ENCODE data around the gene METTL24. TPM values are rescaled to one million over a fixed set of nuclear protein-coding genes. Genes with fewer than 3 reads are reported as not detected.

The METTL24 gene
- total and polyA plus RNA-seq, 4 donors = 0.14 to 2.0 (median 0.91) TPM

DNA sequence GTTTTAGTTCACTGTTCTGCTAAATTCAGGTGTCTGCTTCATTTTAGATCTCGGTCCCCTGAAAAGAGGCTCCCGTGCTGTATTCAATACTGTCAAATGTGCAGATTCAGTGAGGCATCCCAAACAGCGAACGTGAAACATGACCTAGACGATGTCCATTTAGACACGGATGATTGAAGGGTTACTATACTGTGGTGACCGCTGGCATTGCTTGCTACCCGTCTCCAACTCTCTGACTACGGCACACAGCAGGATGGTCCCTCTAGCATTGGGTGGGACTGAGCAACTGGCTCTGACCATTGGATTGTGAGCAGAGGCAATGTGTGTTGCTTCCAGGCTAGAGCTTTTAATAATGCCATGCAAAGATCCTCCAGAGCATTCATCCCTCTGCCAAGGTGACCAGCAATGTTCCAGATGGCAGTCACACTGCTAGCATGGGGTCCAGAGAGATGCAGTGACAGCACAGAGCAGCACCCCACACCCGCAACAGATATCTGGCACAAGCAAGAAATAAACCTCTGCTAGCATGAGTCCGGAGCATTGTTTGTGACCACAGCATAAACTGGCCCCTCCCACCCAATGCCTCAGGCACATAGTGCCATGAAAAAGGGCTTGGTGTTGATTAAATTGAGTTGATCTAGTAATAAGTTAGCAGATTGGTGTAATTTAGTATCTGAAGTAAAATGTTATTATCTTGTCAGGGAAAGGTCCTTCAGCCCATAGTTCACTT, 9.0 kb downstream of the METTL24 start:
- TF ChIP-seq, protein P1, sequence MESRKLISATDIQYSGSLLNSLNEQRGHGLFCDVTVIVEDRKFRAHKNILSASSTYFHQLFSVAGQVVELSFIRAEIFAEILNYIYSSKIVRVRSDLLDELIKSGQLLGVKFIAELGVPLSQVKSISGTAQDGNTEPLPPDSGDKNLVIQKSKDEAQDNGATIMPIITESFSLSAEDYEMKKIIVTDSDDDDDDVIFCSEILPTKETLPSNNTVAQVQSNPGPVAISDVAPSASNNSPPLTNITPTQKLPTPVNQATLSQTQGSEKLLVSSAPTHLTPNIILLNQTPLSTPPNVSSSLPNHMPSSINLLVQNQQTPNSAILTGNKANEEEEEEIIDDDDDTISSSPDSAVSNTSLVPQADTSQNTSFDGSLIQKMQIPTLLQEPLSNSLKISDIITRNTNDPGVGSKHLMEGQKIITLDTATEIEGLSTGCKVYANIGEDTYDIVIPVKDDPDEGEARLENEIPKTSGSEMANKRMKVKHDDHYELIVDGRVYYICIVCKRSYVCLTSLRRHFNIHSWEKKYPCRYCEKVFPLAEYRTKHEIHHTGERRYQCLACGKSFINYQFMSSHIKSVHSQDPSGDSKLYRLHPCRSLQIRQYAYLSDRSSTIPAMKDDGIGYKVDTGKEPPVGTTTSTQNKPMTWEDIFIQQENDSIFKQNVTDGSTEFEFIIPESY (IDR thresholded peaks at IDR 0.05) = no peak
- no peak for TF ChIP-seq JUND (IDR thresholded peaks at IDR 0.05)
- TF ChIP-seq GABPA (IDR thresholded peaks at IDR 0.05 in 1 of 2, conservative IDR thresholded peaks at IDR 0.05 in 1 of 2) = no peak
- no peak for TF ChIP-seq RAD21 (IDR thresholded peaks at IDR 0.05)
- no peak for TF ChIP-seq YY1 (IDR thresholded peaks at IDR 0.05)
- TF ChIP-seq EGR1 (IDR thresholded peaks at IDR 0.05; ENCODE audit: low read depth in 2 of 2) = no peak
- TF ChIP-seq FOXA1 (IDR thresholded peaks at IDR 0.05) = no peak
- H3K27me3 ChIP-seq (ENCODE audit: control insufficient read depth in 4 of 4, insufficient read depth in 4 of 4, low read length in 3 of 4) = no peaks in the 10 kb centered on the region
- no peak for DNase-seq (ENCODE audit: low spot score)

DNA sequence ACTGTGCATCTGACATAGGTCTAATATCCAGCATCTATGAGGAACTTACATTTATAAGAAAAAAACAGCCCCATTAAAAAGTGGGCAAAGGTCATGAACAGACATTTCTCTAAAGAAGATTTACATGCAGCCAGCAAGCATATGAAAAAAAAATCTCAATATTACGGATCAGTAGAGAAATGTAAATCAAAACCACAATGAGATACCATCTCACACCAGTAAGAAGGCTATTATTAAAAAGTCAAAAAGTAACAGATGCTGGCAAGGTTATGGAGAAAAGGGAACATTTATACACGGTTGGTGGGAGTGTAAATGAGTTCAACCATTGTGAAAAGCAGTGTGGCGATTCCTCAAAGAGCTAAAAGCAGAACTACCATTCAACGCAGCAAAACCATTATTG, 13.1 kb downstream of the METTL24 start:
- no peak for TF ChIP-seq YY1 (IDR thresholded peaks at IDR 0.05)
- no peak for TF ChIP-seq SP1 (IDR thresholded peaks at IDR 0.05)
- TF ChIP-seq NR2F2 (IDR thresholded peaks at IDR 0.05) = no peak
- TF ChIP-seq, protein P2, sequence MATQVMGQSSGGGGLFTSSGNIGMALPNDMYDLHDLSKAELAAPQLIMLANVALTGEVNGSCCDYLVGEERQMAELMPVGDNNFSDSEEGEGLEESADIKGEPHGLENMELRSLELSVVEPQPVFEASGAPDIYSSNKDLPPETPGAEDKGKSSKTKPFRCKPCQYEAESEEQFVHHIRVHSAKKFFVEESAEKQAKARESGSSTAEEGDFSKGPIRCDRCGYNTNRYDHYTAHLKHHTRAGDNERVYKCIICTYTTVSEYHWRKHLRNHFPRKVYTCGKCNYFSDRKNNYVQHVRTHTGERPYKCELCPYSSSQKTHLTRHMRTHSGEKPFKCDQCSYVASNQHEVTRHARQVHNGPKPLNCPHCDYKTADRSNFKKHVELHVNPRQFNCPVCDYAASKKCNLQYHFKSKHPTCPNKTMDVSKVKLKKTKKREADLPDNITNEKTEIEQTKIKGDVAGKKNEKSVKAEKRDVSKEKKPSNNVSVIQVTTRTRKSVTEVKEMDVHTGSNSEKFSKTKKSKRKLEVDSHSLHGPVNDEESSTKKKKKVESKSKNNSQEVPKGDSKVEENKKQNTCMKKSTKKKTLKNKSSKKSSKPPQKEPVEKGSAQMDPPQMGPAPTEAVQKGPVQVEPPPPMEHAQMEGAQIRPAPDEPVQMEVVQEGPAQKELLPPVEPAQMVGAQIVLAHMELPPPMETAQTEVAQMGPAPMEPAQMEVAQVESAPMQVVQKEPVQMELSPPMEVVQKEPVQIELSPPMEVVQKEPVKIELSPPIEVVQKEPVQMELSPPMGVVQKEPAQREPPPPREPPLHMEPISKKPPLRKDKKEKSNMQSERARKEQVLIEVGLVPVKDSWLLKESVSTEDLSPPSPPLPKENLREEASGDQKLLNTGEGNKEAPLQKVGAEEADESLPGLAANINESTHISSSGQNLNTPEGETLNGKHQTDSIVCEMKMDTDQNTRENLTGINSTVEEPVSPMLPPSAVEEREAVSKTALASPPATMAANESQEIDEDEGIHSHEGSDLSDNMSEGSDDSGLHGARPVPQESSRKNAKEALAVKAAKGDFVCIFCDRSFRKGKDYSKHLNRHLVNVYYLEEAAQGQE (IDR thresholded peaks at IDR 0.05) = no peak
- no peak for TF ChIP-seq HNF4G (IDR thresholded peaks at IDR 0.05)
- TF ChIP-seq RAD21 (IDR thresholded peaks at IDR 0.05) = no peak
- no peak for TF ChIP-seq FOXA2 (IDR thresholded peaks at IDR 0.05)
- no peak for TF ChIP-seq TAF1 (conservative IDR thresholded peaks at IDR 0.05)
- no peak for TF ChIP-seq EGR1 (IDR thresholded peaks at IDR 0.05; ENCODE audit: low read depth in 2 of 2)
- TF ChIP-seq RXRA (IDR thresholded peaks at IDR 0.05) = no peak
- no peak for TF ChIP-seq HNF4A (conservative IDR thresholded peaks at IDR 0.05)
- TF ChIP-seq, protein P3, sequence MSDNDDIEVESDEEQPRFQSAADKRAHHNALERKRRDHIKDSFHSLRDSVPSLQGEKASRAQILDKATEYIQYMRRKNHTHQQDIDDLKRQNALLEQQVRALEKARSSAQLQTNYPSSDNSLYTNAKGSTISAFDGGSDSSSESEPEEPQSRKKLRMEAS (IDR thresholded peaks at IDR 0.05) = no peak
- TF ChIP-seq GABPA (IDR thresholded peaks at IDR 0.05 in 1 of 2, conservative IDR thresholded peaks at IDR 0.05 in 1 of 2) = no peak
- TF ChIP-seq, protein P1 (IDR thresholded peaks at IDR 0.05) = no peak
- TF ChIP-seq, protein P4, sequence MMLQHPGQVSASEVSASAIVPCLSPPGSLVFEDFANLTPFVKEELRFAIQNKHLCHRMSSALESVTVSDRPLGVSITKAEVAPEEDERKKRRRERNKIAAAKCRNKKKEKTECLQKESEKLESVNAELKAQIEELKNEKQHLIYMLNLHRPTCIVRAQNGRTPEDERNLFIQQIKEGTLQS (IDR thresholded peaks at IDR 0.05) = no peak
- TF ChIP-seq, protein P5, sequence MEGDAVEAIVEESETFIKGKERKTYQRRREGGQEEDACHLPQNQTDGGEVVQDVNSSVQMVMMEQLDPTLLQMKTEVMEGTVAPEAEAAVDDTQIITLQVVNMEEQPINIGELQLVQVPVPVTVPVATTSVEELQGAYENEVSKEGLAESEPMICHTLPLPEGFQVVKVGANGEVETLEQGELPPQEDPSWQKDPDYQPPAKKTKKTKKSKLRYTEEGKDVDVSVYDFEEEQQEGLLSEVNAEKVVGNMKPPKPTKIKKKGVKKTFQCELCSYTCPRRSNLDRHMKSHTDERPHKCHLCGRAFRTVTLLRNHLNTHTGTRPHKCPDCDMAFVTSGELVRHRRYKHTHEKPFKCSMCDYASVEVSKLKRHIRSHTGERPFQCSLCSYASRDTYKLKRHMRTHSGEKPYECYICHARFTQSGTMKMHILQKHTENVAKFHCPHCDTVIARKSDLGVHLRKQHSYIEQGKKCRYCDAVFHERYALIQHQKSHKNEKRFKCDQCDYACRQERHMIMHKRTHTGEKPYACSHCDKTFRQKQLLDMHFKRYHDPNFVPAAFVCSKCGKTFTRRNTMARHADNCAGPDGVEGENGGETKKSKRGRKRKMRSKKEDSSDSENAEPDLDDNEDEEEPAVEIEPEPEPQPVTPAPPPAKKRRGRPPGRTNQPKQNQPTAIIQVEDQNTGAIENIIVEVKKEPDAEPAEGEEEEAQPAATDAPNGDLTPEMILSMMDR (IDR thresholded peaks at IDR 0.05; ENCODE audit: low read depth, low read length, missing input control) = no peak
- Histone ChIP-seq H3K27ac (ENCODE audit: low read depth in 1 of 2, low read length in 2 of 2) (no peak overlapping the region), H3K4me3 (ENCODE audit: low read depth in 1 of 3, low read length in 3 of 3) (no peak overlapping the region), H3K4me1 (ENCODE audit: control insufficient read depth in 4 of 4, insufficient read depth in 4 of 4, low read length in 3 of 4) (no peaks in the 10 kb centered on the region), H3K9ac (ENCODE audit: low read depth in 1 of 2, low read length in 2 of 2) (no peak overlapping the region), H3K36me3 (ENCODE audit: control insufficient read depth in 4 of 4, insufficient read depth in 3 of 4, low read depth in 1 of 4, low read length in 3 of 4) (no peaks in the 10 kb centered on the region), H3K9me3 (ENCODE audit: control insufficient read depth in 4 of 4, low read length in 3 of 4) (no peaks in the 10 kb centered on the region), H3K27me3 (ENCODE audit: control insufficient read depth in 4 of 4, insufficient read depth in 4 of 4, low read length in 3 of 4) (no peaks in the 10 kb centered on the region)
- DNase-seq (ENCODE audit: low spot score) = no peak
- 87% methylated on average over 4 of the region's 4 CpGs for WGBS

More for the DNA sequence above, 9.0 kb downstream of the METTL24 start:
- H3K4me3 ChIP-seq (ENCODE audit: low read depth in 1 of 3, low read length in 3 of 3) = no peak overlapping the region
- no peaks in the 10 kb centered on the region for H3K4me1 ChIP-seq (ENCODE audit: control insufficient read depth in 4 of 4, insufficient read depth in 4 of 4, low read length in 3 of 4)
- H3K9ac ChIP-seq (ENCODE audit: low read depth in 1 of 2, low read length in 2 of 2) = no peak overlapping the region
- H3K36me3 ChIP-seq (ENCODE audit: control insufficient read depth in 4 of 4, insufficient read depth in 3 of 4, low read depth in 1 of 4, low read length in 3 of 4) = no peaks in the 10 kb centered on the region
- H3K27ac ChIP-seq (ENCODE audit: low read depth in 1 of 2, low read length in 2 of 2) = no peak overlapping the region
- WGBS = 94% methylated on average over 11 of the region's 11 CpGs
- H3K9me3 ChIP-seq (ENCODE audit: control insufficient read depth in 4 of 4, low read length in 3 of 4) = no peaks in the 10 kb centered on the region
